Fibroblast of skin of right quadriceps (primary cell): ENCODE measurements around the gene CD226.
"Not testable (repeated sequence)": the region's sequence is repeated elsewhere in the genome, so short reads cannot be mapped to it uniquely, and the experiment has no call there.

Experiments used
- DNase-seq: peaks from one replicate; pipeline ENCODE4 v3.0.0-alpha.2; 2013

Gene CD226

GRCh38 chr18:69947361-69948133 is at the start of gene CD226:
Gene CD226 (minus strand): TSS chr18:69947873. CDS start chr18:69947406, 467 bp downstream.
- no peak for DNase-seq

- no peak for DNase-seq
Observed at GRCh38 chr18:69996951-69997798, 49.5 kb upstream of the CD226 start.

- no peak for DNase-seq
Observed at GRCh38 chr18:69996417-69996816, 48.7 kb upstream of the CD226 start.

GRCh38 chr18:69995774-69996173 is 48.1 kb upstream of the CD226 start:
- no peak for DNase-seq

- DNase-seq: peak; percentile 53
Observed at GRCh38 chr18:69992776-69993175, 45.1 kb upstream of the CD226 start.

GRCh38 chr18:69987870-69988269 is 40.2 kb upstream of the CD226 start:
- no peak for DNase-seq

GRCh38 chr18:69985239-69985638 is 37.6 kb upstream of the CD226 start:
- no peak for DNase-seq

GRCh38 chr18:69982417-69982816 is 34.7 kb upstream of the CD226 start:
- no peak for DNase-seq

- no peak for DNase-seq
Observed at GRCh38 chr18:69981948-69982347, 34.3 kb upstream of the CD226 start.

GRCh38 chr18:69980982-69981804 is 33.5 kb upstream of the CD226 start:
- no peak for DNase-seq

- DNase-seq: no peak
Observed at GRCh38 chr18:69980509-69980908, 32.8 kb upstream of the CD226 start.

- DNase-seq: no peak
Observed at GRCh38 chr18:69978732-69979715, 31.4 kb upstream of the CD226 start.

GRCh38 chr18:69975294-69975693 is 27.6 kb upstream of the CD226 start:
- DNase-seq: not testable (repeated sequence)

- DNase-seq: peak; percentile 34
Observed at GRCh38 chr18:69974365-69974764, 26.7 kb upstream of the CD226 start.

- peak; percentile 34 for DNase-seq
Observed at GRCh38 chr18:69969491-69969890, 21.8 kb upstream of the CD226 start.

- DNase-seq: no peak
Observed at GRCh38 chr18:69968039-69968438, 20.4 kb upstream of the CD226 start.

- no peak for DNase-seq
Observed at GRCh38 chr18:69963196-69963595, 15.5 kb upstream of the CD226 start.

- no peak for DNase-seq
Observed at GRCh38 chr18:69961718-69962117, 14.0 kb upstream of the CD226 start.

GRCh38 chr18:69958422-69958821 is 10.7 kb upstream of the CD226 start:
- DNase-seq: no peak

- DNase-seq: no peak
Observed at GRCh38 chr18:69957747-69958146, 10.1 kb upstream of the CD226 start.

GRCh38 chr18:69956665-69957620 is 9.3 kb upstream of the CD226 start:
- no peak for DNase-seq
